HG03571 (cell line): Measurements from ENCODE around the gene NLRC5.
"Not testable (repeated sequence)": the region's sequence is repeated elsewhere in the genome, so short reads cannot be mapped to it uniquely, and the experiment has no call there.

Experiments used
- ATAC-seq: cut with Tn5 transposase; IDR thresholded peaks from one replicate; pipeline ENCODE4 v1.9.1; 2021; ENCODE audit not compliant: unreplicated experiment

NLRC5 gene

DNA sequence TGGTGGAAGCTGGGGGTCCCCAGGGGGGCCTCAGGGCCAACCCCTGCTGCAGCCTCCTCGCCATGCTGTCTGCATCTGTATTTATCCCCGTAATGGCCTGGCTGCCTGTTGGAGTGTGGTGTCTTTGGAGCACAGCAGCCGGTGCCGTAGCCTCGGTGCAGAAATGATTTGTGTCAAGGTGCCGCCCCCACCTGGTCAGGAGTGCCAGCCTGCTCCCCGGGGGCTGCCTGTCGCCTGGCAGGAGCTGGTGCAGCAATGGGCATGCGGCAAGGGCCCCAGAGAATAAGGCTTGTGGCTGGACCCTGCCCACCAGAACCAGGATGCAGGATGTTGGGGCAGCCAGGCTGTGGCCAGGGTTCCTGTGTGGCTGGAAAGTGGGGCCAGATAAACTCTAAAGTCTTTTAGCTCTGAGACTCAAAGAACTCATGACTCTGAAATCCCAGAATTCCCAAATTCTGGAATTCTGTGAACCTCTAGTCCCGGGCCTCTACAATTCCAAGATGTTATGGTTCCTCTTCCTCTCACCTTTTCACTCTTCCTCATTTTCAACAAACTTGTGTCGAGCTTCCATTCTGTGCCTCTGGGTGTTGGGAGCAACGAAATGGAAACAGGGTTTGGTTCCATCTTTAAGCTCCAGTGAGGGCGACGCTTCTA is 109.0 kb downstream of the NLRC5 start:
- ATAC-seq = no peak

DNA sequence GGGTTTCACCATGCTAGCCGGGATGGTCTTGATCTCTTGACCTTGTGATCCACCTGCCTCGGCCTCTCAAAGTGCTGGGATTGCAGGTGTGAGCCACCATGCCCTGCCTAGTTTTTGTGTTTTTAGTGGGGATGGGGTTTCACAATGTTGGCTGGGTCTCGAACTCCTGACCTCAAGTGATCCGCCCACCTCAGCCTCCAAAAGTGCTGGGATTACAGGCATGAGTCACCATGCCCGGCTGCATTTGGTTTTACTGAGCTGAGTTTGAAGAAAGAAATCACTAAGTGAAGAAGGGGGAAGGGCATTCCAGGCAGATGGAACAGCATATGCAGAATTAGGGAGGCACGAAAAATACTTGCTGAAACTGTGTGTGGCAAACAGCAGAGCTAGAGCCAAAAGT is 110.6 kb downstream of the NLRC5 start:
- not testable (repeated sequence) for ATAC-seq

DNA sequence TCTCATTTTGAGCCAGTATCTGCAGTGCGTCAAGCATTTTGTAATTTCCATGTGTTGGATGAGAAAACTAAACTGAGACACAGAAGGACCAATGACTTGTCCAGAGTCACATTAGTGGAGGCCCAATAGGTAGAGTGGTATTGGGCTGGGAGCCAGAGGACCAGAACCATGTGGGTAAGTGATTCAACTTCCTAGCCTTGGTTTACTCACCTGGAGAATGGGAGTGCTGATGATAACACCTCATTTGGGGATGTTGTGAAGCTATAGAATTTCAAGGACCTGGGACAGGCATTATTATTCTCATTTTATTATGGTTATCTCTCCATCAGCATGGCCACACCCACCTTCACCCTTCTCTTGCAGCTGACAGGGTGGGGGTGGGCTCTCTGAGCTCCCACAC is 111.1 kb downstream of the NLRC5 start:
- no peak for ATAC-seq

DNA sequence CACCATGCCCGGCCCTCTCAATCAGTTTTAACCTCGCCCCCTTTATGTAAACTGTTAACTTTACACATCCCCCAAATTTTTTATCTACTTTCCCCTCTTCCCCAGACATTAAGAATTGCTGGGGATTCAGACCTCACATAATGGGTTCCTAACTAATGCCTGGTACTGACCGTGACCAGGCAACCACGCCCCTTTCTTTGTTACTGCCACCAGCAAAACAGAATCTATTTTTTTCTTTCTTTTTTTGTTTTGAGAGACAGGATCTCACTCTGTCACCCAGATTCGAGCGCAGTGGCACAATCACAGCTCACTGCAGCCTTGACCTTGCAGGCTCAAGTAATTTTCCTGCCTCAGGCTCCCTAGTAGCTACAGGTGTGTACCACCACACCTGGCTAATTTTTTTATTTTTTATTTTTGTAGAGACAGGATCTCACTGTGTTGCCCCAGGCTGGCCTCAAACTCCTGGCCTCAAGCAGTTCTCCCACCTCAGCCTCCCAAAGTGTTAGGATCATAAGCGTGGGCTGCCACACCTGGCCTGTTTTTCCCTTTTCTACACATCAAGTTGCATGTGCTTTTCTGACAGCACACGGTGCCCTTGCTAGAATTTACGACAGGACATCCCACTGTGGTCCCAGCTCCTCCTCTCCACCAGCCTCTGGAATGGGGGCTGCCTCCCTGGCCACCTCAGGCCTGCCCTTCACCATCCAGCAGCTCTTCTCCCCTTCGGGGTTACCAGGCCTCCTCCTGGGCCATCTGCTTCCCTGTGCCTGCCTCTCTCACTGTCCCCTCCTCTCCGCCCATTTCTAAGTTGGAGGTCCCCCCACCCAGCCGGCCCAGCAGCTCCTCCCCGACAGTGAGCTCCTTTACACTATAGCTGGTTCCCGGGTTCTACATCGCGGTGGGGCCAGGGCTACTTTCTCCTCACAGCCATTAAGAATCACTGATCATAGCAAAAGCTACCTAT is 113.8 kb downstream of the NLRC5 start:
- ATAC-seq = no peak

DNA sequence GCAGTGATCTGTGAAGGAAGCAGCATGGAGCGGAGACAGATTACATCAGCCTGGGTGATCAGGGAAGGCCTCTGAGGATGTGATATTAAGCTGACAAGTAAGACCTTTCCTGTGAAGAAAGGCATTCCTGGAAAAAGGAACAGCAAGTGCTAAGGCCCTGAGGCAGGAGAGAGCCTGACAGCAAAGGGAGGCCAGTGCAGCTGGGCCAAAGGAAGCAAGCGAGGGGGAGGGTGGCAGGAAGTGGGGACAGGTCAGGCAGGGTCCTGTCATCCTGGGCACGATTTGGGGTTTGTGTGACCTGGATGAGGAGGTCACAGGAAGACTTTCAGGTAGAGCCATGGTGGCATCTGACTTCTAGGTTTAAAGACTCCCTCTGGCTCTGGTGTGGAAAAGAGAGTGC is 115.3 kb downstream of the NLRC5 start:
- no peak for ATAC-seq

DNA sequence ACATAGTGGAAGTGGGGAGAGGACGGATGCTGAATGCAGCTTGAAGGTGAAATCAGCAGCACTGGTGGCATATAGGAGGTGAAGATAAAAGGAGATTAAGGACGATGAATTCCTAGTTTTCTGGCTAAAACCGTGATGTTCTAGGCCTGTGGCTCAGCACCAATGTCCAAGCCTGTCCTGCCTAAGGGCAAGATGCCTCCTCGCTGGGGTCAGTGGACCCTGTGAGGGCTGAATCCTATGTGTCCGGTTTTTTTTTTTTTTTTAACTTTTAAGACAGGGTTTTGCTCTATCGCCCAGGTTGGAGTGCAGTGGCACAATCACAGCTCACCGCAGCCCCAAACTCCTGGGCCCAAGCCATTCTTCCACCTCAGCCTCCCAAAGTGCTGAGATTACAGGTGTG is 115.8 kb downstream of the NLRC5 start:
- ATAC-seq = no peak

DNA sequence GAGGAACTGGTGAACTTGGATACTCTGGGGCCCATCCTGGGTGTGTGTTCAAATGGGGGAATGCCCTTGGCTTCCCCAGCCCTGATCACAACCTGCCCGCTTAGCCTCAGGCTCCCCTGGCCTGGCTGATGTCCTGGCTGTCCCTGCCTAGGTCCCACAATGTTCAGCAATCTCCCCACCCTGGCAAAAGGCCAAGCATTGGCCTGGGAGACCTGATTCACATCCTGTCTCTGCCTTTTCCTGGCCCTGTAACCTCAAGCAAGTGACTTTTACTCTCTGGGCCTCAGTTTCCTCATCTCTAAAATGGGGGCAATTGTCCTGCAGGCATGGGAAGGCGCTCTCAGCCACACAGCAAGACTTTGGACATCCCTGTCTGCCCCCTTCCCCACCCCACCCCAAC is 117.4 kb downstream of the NLRC5 start:
- no peak for ATAC-seq

DNA sequence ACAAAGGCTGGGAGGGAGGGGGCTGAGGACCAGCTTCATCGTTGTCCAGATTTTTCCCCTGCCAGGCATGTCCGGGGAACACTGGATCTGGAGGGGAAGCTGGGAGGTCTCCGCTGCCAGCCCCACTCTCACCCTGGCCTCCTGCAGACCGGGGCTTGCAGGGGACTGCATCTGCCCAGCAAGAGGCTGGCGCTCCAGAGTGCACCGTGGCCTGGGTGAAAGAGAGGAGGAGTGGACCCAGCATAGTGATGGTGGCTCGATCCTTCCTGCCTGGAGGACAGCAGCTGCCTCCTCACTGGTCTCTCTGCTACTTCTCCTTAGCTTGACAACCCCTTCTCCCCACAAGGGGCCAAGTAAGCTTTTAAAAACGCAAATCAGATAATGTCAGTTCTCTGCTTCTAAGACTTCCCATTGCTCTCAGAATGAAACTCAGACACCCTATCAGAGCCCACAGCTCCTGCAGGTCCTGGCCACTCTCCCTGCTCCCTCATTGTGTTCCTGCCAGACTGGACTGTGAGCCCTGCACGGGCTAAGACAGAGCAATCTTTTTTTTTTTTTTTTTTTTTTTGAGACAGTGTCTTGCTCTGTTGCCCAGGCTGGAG is 118.1 kb downstream of the NLRC5 start:
- no peak for ATAC-seq

DNA sequence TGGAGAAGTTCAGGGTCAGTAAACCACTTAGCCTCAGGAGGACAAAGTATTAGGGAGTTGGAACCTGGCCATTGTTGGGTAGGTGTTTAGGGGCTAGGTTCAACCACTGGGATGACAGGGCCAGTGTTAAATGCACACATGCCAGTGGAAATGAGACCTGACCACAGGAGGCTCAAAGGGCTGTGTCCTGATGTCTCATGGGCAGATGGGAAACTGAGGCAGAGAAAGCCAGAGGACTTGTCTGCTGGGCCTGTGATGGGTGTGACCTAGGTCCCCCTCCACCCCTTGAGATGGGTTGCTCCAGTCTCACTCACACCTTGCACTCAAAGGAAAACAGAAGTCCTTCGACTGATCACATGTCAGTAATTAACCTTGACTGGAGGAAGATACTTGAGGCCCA is 119.1 kb downstream of the NLRC5 start:
- no peak for ATAC-seq

DNA sequence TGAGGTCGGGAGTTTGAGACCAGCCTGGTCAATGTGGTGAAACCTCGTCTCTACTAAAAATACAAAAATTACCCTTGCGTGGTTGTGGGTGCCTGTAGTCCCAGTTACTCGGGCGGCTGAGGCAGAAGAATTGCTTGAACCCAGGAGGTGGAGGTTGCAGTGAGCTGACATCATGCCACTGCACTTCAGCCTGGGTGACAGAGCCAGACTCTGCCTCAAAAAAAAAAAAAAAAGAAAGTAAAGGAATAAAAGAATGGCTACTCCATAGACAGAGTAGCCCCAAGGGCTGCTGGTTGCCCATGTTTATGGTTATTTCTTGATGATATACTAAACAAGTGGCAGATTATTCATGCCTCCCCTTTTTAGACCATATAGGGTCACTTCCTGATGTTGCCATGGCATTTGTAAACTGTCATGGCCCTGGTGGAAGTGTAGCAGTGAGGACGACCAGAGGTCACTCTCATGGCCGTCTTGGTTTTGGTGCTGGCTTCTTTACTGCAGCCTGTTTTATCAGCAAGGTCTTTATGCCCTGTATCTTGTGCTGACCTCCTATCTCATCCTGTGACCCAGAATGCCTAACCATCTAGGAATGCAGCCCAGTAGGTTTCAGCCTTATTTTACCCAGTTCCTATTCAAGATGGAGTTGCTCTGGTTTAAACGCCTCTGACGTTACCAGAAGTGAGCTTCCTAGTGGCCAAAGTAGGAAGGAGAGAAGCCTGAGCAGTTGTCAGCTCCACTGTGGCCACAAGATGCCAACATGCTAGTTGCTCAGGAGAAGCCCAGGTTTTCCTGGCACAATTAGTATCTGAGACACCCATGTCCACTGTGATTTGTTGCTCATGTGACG is 120.1 kb downstream of the NLRC5 start:
- ATAC-seq = not testable (repeated sequence)

DNA sequence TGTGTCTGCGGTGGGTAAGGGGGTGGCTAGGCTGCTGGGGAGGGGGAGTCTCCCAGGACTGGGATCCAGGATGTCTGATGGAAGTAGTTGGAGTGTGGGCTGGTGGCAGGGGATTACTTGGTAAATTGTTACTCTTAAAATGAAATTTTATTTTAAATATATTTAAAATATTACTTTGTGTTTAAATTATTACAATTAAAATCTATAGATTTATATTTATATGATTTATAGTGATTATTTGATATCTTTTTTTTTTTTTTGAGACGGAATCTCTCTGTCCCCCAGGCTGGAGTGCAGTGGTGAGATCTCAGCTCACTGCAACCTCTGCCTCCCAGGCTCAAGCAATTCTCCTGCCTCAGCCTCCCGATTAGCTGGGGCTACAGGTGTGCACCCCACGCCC is 121.6 kb downstream of the NLRC5 start:
- no peak for ATAC-seq

DNA sequence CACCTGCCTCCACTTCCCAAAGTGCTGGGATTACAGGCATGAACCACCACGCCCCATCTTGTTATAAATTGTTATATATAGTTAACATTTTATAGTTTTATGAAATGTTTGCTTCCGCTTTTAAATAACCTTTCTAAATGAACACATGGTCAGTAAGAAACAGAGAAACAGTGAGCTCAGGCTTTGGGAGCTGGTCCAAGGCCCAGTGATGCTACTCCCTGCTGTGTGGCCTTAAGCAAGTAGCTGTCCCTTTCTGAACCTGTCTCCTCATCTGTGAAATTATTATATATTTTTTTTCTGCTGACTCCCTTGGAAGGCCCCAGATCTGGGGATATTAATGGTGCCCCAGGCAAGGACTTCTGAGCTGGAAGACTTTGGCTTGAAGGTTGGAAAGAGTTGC is 122.1 kb downstream of the NLRC5 start:
- no peak for ATAC-seq

DNA sequence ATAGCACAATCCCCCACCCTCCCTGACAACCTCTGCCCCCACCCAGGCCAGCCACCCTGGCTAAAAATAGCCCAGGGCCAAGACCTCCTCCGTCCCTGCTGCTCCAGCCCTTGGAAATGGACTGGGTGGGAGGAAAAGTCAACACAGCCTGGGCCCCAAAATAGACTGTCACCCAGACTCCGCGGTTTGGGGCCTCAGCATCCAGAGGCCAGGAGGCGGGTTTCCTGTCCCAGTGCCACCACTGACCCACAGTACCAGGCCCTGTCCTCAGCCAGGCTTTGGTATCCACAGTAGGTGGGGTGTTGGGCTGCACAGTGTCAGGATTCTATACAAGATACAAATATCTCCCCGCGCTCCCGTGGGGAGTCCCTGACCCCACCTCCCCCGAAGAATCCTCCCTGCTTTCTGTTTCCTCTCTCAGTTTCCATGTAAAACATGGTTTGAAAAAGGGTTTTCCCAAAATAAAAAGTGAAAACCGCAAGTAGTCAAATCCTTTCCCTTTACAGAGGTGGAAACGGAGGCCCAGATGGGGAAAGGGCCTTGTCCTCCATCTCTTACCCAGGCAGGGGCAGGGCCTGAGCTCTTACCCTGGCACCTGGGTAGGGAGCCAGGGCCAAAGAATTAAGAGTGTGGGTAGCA is 123.2 kb downstream of the NLRC5 start:
- ATAC-seq = no peak

DNA sequence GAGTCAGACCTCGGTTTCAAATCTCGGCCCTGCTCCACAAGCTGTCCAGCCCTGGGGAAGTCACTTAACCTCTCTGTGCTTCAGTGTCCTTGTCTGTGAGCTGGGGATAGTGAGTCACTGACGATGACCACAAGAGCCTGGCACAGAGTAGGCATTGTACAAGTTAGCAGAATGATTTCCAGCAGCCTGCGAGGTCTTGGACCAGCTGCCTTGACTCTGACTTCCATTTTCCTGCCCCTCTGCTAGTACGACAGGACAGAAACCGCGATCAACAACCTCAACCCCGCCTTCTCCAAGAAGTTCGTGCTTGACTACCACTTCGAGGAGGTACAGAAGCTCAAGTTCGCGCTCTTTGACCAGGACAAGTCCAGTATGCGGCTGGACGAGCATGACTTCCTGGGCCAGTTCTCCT is 123.7 kb downstream of the NLRC5 start:
- no peak for ATAC-seq

DNA sequence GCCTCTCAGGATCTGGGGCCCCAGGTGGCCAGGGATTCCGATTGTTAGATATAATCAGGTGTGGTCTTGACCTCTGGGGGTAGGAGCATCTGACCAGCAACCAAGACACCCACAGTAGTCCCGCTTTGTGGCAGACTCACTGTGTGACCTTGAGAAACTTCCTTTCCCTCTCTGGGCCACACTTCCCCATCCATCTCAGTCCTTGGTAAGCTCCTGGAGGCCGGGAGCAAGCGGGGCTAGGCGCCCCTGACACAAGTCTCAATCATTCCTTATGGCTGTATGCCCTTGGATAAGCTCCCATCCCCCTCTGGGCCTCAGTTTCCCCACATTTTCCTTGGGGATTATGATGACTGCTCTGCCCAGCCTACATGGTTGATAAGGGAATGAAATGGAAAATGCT is 124.3 kb downstream of the NLRC5 start:
- ATAC-seq = no peak

DNA sequence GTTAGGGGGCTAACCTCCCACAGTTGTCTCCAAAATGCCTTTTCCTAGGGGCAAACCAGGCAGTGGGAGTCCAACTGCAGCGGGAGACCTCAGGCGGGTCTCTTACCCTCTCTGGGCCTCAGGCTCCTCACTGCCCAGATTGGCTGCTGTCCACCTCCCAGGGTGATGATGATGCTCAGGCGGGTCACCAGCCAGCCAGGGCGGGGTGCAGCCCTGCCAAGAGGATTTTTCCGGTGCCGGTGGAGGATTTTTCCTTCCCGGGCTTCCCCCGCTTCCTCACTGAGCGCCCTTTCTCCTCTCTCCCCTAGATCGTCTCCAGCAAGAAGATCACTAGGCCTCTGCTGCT is 125.8 kb downstream of the NLRC5 start:
- ATAC-seq = no peak

DNA sequence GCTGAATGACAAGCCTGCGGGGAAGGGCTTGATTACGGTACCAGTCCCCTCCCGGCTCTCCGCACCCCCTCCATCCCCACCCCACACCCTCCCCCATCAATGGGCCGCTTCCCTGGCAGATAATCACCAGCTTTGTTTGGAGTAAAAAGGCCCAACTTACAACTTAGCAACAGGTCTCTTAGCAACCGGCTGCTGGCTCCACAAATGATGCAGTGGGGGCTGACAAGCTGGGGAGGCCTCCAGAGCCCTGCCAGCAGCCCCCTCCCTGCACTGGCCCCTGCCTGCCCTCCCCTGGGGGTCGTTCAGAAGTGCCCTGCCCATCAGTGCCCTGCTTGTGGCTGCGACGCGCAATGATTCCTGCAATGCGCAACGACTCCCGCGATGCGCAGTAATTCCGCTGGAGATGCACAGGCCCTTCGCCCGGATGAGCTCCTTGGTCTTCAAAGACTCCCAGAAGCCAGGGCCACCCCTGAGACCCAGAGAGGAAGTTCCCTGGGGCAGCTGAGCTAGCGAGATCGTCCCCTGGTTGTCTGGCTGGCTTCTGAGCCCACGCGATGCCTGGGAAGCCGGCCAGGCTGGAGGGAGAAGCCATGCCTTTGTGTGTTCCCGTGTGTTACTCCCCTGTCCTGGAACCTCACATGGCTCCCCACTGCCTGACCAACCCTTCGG is 126.3 kb downstream of the NLRC5 start:
- ATAC-seq = no peak

DNA sequence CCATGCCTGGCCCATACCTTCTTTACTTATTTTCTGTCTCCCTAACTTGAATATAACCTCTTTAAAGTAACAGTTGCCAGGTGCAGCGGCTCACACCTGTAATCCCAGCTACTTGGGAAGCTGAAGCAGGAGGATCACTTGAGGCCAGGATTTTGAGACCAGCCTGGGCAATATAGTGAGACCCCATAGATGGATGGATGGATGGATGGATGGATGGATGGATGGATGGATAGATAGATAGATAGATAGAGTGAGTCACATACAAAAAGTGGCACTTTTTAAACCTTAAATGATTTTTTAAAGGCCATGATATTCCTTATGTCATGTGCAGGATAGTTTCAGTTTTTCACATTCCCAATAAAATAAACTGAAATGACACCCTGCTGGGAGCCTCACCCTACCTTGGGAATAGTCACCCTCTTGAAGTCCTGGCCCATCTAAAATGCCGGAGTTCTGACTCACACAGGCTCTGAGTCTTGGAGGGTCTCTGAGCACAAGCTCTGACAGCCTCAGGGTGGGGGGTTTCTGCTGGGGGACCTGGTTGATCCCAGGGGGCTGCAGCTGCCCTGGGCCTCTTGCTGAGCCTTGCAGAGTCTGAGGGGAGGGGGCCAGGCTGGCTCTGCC is 129.2 kb downstream of the NLRC5 start:
- ATAC-seq = no peak

DNA sequence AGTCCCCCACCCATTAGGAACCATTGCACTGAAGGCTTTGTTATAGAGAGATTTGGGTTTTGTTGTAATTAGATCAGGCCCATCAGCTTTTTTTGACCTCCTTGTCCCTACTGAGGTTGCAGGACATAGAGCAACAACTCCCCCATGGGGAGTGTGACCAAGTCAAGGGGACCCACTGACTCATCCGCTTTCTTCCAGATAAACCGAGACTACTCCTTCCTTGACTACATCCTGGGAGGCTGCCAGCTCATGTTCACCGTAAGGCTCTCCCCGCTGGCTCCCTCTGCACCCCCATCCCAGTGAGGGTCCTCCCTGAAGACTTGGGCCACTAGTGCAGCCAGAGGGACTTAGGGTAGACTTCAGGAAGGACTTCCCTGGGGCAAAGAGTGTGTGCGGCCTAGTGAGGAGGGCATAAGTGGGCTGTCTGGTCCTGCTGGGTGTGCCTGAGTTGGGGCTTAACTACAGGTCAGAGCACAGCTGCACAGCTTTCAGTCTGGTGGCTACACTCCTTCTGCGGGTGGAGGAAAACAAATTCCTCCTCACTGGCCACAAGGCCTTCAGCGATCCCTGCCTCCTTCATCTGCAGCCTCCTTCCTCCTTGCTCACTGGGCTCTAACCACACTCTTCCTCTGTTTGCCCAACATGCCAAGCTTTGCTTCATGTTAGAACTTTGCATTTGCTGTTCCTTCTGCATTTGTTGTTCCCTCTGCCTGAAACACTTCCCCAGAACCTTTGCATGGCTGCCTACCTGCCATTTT is 134.0 kb downstream of the NLRC5 start:
- no peak for ATAC-seq
